Measurements from ENCODE around the gene AGBL3. TPM values are rescaled to one million over a fixed set of nuclear protein-coding genes. Genes with fewer than 3 reads are reported as not detected.
"Not testable (repeated sequence)": the region's sequence is repeated elsewhere in the genome, so short reads cannot be mapped to it uniquely, and the experiment has no call there.

Gene AGBL3
- total and polyA plus RNA-seq, 8 donors, result 0.91 to 4.4 (median 2.7) TPM

DNA sequence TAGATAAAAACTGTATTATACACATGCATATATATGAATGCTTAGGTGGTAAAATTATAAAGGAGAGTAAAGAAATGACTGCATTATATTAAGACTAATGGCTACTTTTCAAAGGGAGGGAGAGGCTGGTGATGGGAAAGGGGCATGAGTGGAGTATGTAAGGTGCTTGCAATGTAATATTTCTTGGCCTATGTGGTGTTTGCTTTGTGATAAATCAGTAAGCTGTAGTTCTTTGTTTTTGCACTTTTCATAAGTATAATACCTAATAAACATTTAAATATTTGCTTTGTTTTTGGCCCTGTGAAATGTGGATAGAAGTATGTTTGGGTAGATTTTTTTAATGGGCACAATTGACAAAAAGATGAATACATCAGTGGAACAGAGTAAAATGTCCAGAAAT, 25.9 kb downstream of the AGBL3 start:
- intact Hi-C loops (cut with DNase I), result no loop called here
- no peak for ATAC-seq

DNA sequence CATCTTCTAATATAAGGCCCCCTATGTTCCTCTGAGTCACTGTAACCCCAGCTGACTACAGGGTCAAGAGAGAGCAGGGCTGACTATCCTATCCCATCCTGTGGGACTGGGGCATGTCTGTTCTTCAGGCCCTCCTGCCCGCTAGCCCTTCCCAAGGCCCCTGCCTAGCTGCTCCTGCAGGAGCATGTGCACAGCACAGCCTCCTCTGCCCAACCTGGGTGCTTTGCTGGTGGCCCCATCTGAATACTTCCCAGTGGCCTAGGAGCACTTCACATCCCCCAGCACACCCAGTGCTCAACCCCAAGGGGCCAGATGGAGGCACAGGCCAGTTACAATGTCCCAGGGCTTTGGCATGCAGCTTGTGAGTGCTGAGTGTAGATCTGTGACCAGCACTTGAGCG, 37.3 kb downstream of the AGBL3 start:
- WGBS, 2 donors, result 90 to 100% methylated on average over 2 of the region's 2 CpGs
- Histone ChIP-seq H3K27me3 (no peaks in the 10 kb centered on the region), H3K27ac (no peak overlapping the region), H3K4me3 (no peak overlapping the region), H3K9me3 (no peaks in the 10 kb centered on the region), H3K36me3 (no peaks in the 10 kb centered on the region), H3K4me1 (no peaks in the 10 kb centered on the region)
- no peak for TF ChIP-seq CTCF (IDR thresholded peaks at IDR 0.05)
- intact Hi-C loops (cut with DNase I), result no loop called here
- FAIRE-seq (no peak), DNase-seq (peak in 1 of 6 donors; percentile 27), ATAC-seq (no peak)

More for the DNA sequence above, 25.9 kb downstream of the AGBL3 start:
- FAIRE-seq (no peak), DNase-seq (no peak)
- Histone ChIP-seq H3K4me3 (no peak overlapping the region), H3K36me3 (no peaks in the 10 kb centered on the region), H3K9me3 (no peaks in the 10 kb centered on the region), H3K4me1 (no peaks in the 10 kb centered on the region), H3K27me3 (no peaks in the 10 kb centered on the region), H3K27ac (no peak overlapping the region)
- TF ChIP-seq CTCF (IDR thresholded peaks at IDR 0.05), result no peak

- Histone ChIP-seq H3K4me1 (peaks cover 0 to 15% (median 8%) of the 10 kb centered on the region in 3 donors), H3K36me3 (no peaks in the 10 kb centered on the region), H3K4me3 (no peak overlapping the region), H3K27ac (peak overlapping the region in 2 of 4 donors; percentile 2 to 19), H3K27me3 (no peaks in the 10 kb centered on the region), H3K9me3 (no peaks in the 10 kb centered on the region)
- TF ChIP-seq CTCF (IDR thresholded peaks at IDR 0.05), result no peak
- WGBS, 2 donors, result 39 to 50% methylated on average over 2 of the region's 2 CpGs
- intact Hi-C loops (cut with DNase I), result no loop called here
- DNase-seq, result no peak
- FAIRE-seq, result peak; percentile 71
- peak; percentile 58 to 72 (median 66) for ATAC-seq
Measured at GRCh38 chr7:135035252-135035651, 48.9 kb downstream of the AGBL3 start.

- ATAC-seq; H3K9me3 ChIP-seq; H3K27ac ChIP-seq; H3K36me3 ChIP-seq; H3K27me3 ChIP-seq; DNase-seq; H3K4me3 ChIP-seq; H3K4me1 ChIP-seq; intact Hi-C loops (cut with DNase I); FAIRE-seq: not testable (repeated sequence)
- WGBS, 2 donors, result 94 to 95% methylated on average over 9 to 12 of the region's 12 CpGs
Measured at GRCh38 chr7:135067017-135067416, 80.7 kb downstream of the AGBL3 start.

DNA sequence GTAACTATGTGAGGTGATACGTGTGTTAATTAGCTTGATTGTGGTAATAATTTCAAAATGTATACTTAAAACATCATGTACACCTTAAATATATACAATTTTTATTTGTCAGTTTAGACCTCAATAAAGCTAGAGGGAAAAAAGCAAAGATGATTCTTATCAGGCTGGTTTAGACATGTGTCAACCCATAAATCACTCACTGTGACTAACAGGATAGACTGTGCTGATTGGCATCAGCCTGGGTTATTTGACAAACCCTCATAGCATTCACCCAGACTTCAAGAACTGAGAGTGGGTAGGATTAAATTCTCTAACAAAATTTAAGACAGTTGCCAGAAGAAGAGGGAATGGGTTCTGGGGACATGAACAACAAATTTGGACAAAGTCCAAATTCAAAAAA, 87.8 kb downstream of the AGBL3 start:
- ATAC-seq (no peak), DNase-seq (no peak), FAIRE-seq (no peak)
- no peaks in the 10 kb centered on the region for H3K9me3 ChIP-seq
- no peaks in the 10 kb centered on the region for H3K36me3 ChIP-seq
- TF ChIP-seq CTCF (IDR thresholded peaks at IDR 0.05), result no peak
- intact Hi-C loops (cut with DNase I), result no loop called here
- no peaks in the 10 kb centered on the region for H3K27me3 ChIP-seq
- no peak overlapping the region for H3K4me3 ChIP-seq
- WGBS, 2 donors, result 97 to 100% methylated on average over 1 of the region's 1 CpG
- no peak overlapping the region for H3K27ac ChIP-seq
- no peaks in the 10 kb centered on the region for H3K4me1 ChIP-seq

- no peaks in the 10 kb centered on the region for H3K4me1 ChIP-seq
- TF ChIP-seq CTCF (IDR thresholded peaks at IDR 0.05), result no peak
- ATAC-seq, result no peak
- no peak for FAIRE-seq
- 0 to 49% methylated on average over 1 of the region's 1 CpG for WGBS, 2 donors
- no peaks in the 10 kb centered on the region for H3K9me3 ChIP-seq
- no peak overlapping the region for H3K27ac ChIP-seq
- intact Hi-C loops (cut with DNase I), result no loop called here
- H3K36me3 ChIP-seq, result no peaks in the 10 kb centered on the region
- DNase-seq, result no peak
- H3K4me3 ChIP-seq, result no peak overlapping the region
- H3K27me3 ChIP-seq, result no peaks in the 10 kb centered on the region
Measured at GRCh38 chr7:135074531-135074930, 88.2 kb downstream of the AGBL3 start.

All from pancreas (tissue), 10 donors.